ENCODE measurements around the gene OPCML.

The OPCML gene

DNA sequence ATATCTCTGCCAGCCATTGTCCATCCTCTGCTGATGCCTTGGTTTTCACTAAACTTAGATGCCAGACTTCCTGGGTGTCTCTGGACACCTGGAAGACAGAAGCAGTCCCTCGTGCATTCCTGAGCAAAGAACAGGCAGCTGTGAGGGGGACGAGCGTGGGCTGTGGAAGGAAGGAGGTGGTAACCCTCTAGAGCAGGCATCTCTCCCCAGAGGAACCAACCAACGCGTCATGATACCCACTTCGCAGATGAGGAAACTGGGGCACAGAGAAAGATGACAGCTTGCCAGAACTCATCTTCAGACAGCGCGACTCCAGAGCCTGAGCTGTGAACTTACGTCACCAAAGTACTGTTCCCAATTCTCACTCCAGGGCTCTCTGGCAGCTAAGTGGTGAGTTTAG, 123.4 kb downstream of the OPCML start:
- no peak for DNase-seq

DNA sequence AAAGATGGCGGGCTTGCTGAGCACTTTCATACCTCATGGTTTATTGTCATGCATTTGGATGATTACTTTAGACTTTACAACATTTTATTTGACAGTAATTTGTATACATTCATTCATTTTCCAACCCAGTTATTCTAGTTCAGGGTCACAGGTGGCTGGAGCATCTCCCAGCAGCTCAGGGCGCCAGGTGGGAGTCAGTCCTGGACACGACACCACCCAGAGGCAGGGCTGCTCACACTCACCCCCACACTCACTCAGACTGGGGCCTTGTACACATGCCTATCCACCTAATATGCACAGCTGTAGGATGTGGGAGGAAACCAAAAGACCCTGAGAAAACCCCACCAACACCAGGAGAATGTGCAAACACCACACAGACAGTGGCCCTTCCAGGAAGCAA, 123.9 kb downstream of the OPCML start:
- DNase-seq: no peak

DNA sequence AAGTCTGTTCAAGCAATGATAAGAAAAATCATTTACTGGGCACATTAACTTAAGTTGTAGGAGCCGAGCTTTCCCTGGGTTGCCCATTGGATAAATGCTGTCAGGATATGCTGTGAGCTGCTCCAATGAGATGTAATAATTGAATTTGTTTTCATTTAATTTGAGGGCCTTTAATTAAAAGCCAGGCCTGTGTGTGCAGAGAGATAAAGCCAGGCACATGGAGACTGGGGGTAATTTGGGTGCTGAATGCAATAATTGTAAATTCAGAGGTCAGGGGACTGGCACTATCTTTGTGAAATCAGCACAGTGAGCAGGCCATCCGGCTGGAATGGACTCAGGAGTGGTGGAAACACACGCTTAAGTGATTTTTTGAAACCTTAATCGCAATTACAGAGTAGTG, 125.8 kb downstream of the OPCML start:
- DNase-seq: no peak

DNA sequence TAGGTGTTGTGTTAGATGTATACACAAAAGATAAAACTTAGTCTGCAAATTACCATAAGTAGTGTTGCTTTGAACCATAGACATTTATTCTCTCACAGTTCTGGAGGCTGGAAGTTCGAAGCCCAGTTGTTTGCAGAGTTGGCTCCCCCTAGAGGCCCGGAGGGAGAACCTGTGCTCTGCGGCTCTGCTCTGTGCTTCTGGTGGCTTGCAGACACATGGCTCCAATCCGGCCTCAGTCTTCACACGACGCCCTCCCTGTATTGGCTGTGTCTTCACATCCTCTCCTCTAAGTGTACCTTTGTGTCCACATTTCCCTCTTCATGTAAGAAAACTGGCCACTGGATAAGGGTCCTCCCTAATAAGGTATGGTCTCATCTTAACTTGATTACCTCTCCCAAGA, 128.4 kb downstream of the OPCML start:
- DNase-seq: no peak

DNA sequence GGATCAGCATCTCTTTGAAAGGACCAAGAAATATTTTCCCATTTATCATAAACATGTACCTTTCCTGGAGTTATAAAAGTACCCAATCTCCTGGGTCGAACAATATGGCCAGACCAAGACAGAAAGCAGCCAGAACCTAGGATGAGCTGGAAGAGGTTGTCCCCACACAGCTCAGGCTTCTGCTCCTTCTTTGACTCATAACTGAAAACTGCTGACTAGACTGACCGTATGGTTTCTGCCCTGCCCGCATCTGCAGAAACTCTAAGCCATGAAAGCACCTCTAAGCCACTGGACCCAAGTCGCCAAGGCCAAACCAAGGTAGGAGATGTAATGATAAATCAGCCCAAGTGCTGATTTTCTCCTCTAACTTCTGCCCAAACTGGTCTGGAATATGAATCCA, 129.8 kb downstream of the OPCML start:
- no peak for DNase-seq

DNA sequence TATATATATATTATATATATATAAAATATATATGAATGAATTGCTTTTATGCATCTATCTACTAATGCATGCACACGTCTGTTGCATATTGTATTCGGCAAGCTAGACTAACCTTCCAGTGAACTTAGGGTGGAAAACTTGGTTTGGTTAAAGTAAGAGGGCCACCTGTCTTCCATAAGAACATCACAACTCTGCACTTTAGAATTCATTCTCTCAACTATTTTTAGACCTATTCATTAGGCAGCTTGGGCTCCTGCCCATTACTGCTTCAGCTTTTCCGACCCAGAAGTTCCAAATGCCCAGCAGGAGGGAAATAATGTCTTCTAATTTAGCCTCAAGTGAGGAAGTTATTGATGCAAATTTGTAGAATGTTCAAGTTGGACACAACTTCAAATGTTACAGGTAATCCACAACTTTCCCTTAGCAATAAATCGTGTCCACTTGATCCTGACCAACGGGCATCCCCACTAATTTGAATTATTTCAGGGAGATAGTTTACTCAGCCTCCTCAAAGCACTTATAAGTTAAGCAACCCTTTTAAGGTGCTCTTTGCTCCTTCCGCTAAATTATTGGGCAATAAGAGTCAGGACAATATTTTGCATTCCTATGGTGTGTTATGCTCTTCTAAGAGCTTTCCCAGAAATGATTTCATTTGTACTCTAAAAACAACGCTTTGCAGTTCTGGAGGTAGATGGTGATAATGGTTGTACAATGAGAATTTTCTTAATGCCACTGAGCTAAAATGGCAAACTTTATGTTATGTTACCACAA, 132.3 kb downstream of the OPCML start:
- DNase-seq: no peak

DNA sequence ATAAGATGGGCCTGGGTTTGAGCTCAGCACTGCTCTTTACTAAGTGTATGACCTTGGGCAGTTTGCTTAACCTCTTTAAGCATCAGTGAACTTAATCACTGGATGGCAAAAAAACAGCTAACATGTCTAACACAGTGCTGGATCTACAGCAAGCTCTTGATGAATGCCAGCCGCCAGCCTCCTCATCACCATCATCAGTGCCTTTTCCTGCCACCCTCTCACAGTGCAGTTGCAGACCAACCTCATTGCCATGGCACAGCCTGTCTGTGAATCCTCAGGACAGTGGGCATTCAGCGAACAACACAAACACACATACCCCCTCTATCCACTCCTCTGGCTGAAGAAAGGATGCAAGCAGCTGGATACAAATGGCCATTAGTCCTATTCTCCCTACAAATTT, 133.0 kb downstream of the OPCML start:
- DNase-seq: no peak

DNA sequence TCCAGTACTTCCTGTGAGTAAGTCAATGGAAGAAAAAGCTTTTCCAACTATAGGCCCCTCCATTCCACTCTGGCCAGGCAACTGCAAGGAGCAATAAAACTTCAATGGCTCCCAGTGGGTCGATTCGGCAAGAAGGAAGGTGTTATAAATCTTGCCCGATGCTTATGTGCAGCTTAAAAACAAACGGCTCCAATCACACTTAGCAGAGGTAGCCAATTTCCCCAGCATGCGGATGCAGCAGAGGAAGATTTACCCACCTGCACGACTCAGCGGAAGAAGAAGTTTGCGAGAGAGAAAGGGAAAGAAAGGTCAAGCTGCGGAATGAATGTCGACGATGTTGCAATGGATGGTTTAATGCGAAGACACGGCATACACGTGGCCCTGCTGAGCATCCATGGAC, 141.5 kb downstream of the OPCML start:
- no peak for DNase-seq

DNA sequence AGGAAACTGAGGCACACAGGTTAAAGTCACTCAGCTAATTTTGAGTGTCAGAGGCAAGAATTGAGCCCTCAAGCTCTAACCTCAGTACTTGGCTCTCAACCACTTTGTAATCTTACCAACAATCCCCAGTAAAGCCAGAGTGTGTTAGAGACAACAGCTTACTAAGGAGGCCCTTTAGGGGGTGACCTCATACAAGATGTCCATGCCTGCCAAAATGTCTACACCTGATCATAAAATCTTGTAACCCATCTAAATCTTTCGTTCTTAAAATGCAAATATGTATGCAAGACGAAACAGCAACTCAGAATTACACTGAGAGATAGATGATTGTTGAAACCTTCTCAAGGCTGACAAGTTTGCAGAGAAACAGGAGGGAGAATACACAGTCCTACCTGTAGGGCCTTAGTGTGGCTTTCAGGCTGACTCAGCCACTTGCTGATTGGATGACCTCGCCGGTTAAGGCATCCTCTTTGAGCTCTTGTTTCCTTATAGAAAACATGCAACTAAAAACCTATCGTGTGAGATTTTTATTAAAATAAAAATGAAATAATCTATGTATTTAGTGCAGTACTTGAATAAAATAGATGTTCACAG, 143.2 kb downstream of the OPCML start:
- DNase-seq: no peak

DNA sequence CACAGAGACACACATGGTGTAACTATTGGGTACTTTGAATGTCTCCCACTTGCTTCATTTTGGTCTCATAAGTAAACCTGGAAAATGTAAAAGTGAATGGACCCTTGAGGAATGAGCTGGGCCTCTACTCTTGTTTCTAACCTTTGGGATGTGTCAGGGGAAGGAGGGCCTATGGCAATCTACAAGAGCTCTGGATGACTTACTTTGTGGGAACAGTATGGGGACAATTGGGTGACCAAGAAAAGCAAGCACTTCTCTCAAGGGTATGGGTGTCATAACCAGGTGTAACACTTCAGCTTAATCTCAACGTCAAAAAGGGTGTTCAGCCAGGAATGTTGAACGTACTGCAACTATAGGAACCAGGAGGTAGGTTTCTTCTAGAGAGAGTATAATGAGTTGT, 144.0 kb downstream of the OPCML start:
- DNase-seq: no peak

DNA sequence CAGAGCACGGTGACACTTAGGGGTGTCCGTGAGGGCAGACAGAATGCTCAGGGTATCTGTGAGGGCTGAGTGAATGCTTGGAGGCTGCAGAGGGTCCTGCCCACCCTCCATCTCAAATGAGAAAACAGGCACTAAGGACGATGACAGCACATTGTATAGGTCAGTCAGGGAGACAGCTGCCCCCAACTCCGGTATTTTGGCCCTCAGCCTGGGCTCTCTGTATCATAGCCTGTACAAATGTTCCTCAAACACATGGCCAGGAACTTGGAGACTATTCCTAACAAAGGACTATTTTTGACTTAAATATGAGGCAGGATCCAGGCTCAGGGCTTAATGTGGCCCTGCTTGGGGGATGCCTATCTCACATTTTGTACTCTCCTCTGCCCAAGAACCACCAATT, 145.4 kb downstream of the OPCML start:
- DNase-seq: no peak

DNA sequence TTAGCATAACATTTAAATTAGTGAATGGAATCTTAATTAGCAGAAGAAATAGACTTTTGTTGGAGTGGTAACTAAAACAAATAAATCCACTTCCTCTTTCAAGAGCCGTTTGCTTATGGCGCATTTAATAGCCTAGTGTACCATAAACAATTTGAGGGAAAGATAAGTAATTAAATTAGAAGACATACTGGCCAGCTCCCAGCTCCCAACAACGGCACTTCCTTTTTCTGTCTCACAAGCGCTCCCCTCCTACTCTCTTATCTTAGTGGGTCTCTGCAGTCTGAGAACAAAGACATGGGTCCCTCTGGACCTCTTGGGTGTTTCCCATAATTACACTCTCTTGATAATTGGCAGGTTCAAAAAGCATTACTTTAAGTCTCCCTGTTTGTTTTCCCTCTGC, 146.0 kb downstream of the OPCML start:
- no peak for DNase-seq

DNA sequence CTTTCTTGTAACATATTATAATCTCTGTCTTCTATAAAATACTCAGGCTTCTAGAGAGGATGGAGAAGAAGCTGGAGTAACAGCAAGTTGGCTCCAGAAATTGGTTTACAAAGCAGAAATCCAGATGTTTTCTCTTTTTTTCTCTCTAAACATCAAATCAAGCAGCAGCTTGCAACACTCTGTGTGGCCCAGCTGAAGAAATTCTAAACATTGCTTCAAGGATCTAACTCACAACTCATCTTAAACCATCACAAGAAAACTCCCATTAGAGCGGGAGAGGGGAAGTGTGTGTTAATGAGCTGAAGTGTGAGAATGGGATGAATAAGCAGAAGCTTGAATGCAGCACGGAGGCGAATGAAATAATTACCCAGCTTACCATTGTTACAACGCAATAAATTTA, 146.5 kb downstream of the OPCML start:
- no peak for DNase-seq

DNA sequence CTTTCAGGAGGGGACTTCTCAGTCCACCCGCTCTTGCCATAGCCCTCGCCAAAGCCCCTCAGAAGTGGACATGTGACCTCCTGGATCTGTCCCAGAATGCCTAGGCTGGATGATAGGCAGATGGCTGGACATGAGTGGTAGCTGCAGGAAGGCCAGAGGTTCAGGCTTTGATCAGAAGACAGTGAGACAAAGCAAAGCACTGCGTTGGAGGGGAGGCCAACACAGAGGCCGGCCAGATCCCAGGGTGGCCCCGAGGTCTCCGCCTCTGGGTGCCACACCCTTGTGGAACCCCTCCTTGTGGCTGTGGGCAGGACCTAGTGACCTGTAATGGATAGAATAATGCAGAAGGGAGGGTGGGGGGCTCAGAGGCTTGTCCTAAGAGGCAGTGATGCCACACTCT, 147.6 kb downstream of the OPCML start:
- no peak for DNase-seq

DNA sequence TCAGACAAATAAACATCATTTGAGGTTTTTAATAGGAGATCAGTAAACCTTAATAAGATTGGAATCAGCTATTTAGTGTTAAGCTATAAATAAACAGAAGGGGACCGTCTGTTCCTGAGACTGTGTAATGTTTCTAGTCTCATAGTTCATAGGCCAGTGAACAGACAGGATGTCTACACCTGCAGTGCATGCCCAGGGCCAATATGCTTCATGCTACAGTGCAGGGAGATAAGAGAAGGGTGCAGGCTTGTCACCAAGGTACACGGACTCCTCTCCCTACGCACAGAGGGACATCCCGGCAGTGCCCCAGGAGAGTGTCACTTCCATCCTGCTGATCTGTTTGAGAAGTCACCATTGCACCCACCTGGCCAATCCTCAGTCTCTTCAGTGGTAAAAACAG, 148.6 kb downstream of the OPCML start:
- DNase-seq: no peak

DNA sequence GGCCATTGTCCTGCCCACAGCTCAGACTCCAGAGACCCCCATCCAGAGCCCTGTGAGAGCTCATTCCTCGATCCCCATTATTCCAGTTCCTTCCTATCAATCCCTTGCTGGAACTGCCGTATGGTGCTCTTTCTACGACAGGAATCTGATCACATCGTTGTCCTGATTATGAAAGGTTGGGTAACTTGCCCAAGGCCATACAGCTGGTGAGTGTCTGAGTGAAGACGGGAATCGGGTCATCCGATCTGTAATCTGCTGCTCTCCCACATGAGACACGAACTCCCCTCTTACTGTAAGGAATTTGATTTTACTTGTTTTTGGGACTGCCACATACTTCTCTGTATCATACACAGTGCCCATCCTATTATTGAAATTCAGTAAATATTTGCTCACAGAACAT, 149.1 kb downstream of the OPCML start:
- DNase-seq: no peak

DNA sequence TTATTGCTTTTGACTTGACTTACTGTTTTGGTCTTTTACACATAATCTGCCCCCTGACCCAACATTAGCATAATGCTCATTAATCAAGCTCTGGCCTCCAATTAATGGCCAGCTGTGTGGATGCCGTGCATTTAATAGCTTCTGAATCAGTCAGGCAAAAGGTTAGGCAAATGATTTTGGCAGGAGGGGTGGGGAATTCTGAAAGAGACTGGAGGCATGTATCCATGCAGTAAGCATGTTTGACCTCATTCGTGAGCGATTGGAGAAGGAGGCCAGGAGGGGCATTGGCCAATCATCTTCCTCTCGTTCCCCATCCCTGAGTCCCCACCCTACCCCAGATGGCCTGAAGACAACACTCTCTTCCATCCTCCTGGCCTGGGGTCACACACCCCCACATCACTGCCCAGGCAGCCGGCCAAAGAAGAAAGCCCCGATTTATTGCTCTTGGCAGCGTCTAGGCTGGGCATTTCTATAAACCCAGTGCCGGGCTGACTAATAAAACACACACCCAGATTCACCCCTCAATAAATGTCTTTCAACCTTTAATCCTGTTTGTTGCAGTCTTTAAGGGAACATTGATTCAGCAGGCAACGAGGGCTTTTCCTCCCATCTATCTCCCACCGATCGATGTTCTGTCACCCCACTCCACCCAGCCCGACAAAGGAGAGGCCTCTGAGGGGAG, 150.0 kb downstream of the OPCML start:
- DNase-seq: no peak

DNA sequence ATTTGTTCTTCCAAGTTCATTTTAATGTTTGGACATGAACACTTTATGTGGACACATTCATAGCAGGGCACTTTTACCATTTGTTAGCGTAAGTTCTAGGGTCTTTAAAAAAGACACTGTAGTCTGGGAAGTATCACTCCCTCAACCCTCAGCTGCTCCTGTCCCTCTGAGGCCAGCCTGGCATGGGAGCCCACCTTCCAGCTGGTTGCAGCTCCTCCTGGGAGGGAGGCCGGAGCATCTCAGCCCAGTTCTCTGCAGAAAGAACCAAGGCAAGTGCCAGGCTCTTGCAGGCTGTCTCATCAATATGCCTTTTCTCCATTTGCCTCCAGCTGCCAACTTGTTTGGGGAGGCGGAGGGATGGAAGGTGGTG, 150.6 kb downstream of the OPCML start:
- no peak for DNase-seq

DNA sequence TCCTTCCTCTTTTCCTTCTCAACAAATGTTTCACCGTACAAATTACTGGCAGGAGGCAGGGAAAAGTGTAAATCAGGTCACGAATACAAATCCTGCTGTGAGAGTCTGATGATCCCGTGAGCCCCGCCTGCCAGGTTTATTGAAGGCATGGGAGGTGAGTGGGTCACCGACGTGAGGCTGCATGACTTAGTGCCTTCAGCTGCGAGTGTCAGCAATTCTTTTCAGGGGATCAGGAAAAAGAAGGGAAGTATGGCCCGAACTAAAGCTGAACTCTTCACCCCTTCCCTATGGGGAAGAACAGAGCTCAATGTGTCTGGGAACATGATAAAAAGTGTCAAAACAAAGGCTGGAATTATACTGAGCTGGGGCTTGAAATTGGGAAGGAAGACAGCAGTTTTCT, 166.2 kb downstream of the OPCML start:
- DNase-seq: no peak

DNA sequence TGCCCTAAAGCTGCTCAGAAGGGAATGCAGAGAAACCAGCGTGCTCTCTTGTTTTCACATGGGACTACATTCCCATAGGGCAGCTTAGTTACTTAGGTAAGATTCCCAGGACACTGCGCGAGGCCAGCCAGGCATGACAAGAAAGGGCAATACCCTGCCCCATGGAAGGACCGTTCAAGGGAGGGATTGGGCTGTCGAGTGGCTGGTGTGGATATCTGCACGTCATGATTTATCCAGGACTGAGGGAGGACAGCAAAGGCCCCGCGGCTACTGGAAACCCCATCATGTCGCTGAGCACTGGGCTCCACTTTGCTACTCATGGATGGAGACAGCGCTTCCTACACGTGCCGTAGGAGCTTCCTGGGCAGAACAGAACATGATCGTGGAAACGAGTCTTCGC, 169.4 kb downstream of the OPCML start:
- no peak for DNase-seq

DNA sequence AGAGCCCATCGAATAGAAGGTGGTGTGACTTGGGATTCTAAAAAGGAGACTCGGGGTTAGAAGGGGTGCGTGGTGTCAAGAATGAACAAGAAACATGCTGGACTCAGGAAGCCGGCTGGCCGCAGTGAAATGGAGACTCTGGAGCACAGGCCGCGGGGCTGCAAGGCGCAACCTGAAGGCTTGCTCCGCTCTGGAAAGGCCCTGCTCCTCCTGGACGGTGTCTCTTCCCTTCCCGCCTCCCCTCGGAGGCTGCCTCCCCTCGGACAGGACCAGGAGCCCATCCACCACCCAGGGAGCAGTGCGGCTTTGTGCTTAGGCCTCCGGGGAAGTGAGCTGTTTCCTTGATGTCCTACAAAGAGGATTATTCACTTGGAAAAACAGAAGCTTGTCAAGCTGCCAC, 170.1 kb downstream of the OPCML start:
- DNase-seq: no peak

DNA sequence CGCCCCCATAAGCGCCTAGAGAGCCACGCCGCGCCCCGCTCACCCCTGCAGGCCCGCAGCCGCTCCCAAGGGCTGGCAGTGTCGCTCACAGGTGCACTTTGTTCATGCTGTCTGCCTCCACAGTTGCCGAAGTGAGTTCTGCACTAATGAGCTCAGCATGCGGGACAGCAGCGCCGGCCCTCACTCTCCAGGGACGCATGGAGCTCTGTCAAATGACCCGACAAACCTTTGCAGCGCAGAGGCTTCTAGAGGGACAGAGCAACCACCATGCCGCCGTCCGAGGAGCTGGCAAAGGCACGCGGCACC, 170.7 kb downstream of the OPCML start:
- DNase-seq: no peak

DNA sequence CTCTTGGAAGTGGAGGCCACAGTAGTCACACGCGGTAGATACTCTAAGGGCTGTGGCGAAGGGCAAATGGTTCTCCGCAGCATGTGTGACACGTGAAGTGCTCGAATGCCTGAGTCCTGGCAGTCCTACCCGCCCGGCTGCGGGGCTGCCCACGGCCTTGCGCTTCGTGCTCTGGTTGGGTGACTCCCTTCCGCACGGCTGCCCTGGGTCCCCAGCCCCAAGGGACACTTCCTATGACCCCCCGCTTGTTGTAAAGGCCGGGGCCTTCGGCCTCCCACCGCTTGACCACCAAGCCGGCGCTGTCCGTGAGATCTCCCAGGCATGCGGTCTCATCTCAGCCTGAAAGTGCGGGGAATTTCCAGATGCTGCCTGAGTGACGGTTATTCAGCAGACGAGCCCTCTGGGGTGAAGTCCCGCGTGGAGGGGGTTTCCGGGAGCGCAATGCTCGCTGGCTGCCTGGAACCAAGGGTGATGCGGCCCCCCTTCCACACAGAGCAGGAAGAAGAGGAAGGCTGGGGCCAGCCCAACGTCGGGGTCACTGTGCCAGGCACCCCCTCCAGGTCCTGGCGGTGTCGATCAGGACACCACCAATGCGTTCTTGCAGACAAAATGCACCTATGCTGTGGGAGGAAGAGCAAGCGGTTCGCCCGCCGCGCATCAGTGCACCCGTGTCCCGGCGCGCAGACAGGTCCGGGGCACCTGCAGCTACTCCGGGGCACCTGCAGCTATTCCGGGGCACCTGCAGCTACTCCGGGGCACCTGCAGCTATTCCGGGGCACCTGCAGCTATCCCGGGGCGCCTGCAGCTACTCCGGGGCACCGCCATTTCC, 171.2 kb downstream of the OPCML start:
- no peak for DNase-seq
